GM19099 (cell line): ENCODE results near the gene TAF10.

Source experiments
- POLR2A ChIP-seq: IDR thresholded peaks from 3 replicates; pipeline ENCODE4 v1.6.1; 2011; ENCODE audit warnings: low read depth; ENCODE audit not compliant: insufficient read length; ENCODE audit errors: extremely low read depth

The TAF10 gene

DNA sequence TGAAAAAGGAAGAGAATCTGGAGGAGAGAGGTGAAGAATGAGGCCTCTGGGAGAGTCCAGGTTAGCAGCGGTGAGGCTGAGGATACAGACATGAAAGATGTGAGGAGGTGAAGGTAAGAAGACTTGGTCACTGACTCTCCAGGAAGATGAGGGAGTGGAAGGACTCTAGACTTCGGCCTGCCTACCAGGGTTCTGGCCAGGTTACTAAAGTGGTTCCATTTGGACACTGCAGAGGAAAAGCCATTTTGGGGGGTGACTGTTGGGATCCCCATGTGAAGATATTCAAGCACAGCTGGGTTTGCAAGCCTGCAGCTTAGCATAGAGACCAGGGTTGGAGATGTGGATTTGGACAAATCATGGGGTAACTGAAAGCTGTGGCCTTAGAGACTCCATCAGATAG is 35.8 kb upstream of the TAF10 start:
- TF ChIP-seq POLR2A: no peak

DNA sequence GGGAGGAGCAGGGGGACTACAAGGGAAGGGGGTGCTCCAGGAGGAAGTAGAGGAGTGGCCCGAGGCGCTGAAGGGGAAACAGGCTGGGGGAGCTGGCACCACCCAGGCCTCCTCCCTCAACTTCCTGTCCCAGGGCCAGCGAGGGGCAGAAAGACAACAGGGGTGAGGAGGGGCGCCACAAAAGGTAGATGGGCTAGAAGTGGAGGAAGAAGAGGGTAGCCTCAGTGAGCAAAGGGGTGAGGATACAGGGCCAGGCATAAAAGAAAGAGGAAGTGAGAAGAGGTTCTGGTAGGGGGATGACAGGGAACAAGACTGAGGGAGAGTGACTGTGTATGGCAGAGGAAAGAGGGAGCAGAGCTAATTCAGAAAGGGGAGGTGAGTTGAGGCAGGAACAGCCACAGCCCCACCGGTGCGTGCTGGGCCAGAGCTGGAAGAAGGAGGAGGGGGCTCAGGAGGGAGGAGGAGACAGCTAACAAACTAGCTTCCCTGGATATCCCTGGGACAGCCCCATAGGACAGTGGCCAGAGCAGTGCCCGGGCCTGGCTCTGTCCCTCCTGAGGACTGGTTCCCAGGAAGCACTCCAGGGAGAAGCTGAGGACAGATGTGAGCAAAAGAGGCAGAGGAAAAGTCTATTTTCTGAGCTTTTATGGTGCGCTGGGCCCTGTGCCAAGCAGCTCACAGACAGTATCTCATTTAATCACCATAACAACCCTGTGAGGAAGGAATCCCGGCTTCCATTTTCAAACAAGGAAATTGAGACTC is 35.1 kb upstream of the TAF10 start:
- TF ChIP-seq POLR2A: no peak

DNA sequence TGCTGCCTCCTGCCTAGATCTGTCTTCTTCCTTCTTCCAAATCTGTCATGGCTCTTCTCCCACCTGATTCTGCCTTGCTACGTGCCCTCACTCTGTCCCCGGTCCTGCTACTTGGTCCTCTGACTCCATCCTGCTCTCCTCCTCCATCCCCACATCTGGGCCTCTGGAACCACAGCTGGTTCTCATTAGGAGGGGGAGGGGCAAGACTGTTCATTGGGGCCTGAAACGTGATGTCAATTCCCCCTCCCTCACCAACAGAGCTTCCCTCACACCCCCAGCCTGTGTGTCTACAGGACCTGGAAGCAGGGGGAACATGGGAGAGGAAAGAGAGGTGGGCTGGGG is 34.5 kb upstream of the TAF10 start:
- no peak for TF ChIP-seq POLR2A

DNA sequence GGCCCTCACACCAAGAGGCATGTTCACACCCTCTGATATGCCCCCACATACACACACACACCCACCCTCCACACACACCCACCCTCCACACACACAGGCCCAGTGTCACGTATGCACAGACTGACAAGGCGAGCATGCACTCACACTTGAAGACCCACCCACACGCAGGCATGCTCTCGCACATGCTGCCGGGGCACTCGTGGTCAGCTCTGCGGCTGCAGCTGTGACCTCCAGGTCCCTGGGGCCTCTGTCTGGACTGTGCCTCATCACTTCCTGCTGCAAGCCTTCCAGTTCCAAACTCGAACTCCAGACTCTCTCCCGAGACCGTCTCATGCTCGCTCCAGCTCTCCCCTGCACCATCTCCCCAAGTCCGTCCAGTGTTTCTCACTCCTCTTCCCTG is 34.1 kb upstream of the TAF10 start:
- no peak for TF ChIP-seq POLR2A

DNA sequence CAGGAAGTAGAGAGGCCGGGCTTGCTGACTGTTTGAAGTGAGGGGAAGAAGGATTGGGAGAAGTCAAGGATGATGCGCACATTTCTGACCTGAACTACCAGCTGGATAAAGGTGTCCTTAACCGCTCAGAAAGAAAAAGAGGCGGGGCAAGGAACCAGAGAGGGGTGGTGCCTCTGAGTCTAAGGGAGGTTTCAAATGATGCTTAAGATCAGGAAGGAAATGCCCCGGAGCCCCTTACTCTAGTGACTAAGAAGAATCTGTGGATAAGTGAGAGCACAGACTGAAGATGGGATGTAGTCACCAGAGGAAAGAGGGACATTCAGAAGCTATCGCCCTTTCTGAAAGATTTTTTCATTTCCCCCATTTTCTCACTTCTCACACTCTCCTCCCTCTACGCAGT is 30.9 kb upstream of the TAF10 start:
- TF ChIP-seq POLR2A: no peak

DNA sequence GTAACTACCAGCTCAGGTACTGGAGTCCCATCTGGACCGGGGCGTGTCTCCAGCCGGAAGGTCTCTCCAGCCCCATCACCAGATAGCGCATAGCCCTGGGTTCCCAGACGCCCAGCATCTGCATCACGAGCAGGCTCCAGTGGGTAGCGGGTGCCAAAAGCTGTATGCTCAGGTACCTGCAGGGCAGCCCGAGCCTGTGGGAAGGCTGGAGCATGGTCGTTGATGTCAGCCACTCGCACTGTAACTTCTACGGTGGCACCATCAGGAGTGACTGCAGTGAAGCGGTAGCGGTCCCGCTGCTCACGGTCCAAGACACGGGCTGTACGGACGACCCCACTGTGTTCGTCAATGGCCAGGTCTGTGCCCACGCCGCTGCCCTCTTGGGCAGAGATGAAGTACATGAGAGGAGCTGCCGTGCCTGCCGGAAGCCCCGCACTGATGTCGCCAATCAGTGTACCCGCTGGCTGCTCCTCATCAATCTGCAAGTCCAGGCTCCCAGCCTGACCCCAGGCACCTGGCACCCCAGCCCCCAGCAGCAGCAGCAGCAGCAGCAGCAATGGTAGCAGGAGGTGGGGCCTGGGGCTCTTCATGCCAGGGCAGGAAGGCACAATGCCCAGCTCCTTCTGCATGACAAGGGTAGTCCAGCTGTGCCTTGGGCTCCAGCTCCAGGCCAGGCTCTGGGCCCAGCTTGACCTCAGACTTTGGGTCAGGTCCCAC is 29.1 kb upstream of the TAF10 start:
- no peak for TF ChIP-seq POLR2A

DNA sequence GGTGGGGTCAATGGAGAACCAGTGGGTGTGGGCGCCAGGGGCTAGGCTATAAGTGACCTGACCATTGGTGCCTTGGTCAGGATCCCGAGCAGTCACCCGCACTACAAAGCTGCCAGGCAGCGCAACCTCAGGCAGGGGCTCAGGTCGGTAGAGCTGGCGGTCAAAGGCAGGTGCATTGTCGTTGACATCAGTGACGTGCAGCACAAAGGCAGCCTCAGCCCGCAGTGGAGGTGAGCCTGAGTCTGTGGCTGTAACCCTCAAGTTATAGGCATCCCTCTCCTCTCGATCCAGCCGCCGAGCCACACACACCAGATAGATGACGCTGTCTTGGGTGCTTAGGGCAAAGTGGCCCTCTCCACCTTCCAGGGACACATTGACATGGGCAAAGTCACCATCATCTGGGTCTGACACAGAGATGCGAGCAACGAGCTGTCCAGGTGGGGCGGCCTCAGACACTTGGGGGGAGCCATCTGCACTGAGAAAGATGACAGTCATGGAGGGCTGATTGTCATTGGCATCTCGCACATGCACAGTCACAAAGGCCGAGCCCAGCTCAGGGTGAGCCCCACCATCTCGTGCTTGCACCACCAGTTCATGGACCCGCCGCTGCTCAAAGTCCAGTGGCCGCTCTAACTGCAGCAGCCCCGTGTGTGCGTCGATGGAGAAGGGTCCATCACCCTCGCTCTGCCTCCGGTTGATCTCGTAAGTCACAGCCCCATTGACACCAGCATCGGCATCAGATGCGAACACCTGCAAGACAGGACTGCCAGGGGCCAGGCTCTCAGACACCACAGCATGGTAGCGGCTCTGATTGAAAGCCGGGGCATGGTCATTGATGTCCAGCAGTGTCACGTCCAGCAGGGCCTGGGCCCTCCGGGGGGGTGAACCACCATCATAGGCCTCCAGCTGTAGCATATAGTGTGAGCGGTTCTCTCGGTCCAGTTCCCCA is 28.3 kb upstream of the TAF10 start:
- no peak for TF ChIP-seq POLR2A

DNA sequence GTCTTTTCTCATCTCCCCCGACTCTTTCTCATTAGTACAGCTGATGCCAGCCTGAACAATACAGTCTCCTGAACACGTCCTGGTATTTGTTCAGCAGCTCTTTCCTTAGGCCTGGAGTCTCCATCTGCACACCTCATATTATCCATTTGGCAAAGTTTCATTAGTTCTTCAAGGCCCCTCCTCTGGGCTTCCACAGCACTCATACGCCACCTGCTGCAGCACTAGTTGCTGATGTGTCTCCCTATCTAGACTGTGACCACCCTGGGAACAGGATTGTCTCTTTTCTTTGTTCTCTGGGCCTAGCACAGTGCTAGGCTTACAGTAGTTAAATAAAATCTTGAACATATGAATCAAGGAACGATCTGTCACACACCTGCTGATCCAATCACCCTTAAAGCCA is 26.4 kb upstream of the TAF10 start:
- TF ChIP-seq POLR2A: no peak

DNA sequence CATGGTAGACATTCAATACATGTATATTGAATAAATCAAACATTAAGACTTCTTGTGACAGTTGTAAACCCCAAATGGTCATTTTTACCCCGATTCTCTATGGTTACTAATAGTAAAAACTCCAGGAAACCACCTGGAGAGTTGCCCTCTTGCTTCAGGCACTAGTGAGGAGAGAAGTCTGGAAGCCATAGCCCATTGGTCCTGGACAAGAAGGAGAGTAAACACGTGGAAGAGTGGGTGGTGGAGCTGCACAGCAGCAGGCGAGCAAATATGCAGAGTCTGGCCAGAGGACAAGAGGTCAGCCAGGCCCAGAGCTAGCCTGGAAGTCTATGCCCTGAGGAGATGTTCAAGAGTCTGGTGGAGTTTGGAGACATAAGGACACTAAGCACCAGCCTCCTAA is 25.9 kb upstream of the TAF10 start:
- TF ChIP-seq POLR2A: no peak

DNA sequence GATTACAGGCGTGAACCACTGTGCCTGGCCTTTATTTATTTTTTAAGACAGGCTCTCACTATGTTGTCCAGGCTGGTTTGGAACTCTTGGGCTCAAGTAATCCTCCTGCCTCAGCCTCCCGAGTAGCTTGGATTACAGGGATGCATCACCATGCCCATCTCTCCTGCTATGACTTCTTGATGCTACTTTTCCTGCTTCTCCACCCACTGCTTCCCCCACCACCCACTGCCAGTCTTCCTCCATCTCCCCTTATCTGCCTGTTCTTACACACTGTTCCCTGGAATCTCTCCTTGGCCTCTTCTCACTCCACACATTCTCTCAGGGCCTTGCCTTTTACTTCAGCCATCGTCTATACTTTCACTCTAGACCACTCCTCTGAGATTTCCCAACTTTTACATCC is 24.5 kb upstream of the TAF10 start:
- no peak for TF ChIP-seq POLR2A

DNA sequence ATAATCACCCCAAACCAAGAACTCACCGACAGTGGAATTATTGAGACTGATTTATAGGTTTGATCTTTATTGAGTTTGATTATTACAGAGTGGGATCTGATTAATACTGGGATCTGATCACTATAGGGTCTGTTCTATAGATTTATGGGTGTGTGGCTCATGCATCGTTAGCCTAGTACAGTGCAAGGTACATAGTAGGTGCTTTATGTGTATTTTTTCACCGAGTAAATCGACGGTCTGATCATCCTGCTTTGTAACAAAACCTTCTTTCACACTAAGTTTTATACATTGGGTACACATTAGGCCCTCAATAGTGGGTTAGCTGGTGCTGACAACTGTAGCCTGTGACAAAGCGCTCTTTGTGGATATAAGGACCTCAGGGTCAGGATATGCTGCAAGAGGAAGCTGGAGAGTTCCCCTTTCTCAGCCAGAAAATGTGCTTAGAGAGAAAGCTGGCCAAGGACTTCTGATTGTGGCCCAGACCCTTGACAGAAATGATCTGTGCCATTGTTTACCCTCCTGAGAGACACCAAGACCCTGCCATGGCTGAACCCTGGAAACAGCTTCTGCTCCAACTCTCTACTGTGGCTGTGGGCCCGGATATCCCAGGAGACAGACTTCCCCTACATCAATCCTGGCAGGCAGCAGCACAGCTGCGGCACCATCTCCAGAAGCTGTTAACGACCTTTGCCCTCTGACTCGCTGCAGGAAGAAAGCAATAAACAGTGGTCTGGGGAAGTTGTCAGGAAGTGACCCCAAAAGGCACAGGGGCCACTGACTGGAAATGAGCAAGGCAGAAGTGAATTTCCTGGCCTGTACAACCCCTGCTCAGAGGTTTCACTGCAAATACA is 23.3 kb upstream of the TAF10 start:
- TF ChIP-seq POLR2A: no peak

DNA sequence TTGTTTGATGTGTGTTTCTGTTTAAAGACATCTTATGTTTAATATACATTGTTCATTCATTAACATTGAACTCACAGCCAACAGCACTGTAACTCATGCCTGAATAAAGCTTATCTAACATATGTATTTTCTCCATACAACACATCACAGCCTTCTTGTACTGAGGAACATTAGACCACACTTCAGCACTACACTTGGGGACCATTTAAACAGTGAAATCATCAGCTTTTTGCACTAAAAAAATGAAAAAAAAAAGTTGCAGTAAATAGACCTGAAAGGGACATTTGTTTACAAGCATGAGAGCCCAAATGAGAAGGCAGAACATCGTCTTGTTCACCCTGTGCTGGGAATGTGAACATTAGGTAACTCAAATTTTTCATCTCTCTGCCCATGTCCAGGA is 22.5 kb upstream of the TAF10 start:
- no peak for TF ChIP-seq POLR2A

DNA sequence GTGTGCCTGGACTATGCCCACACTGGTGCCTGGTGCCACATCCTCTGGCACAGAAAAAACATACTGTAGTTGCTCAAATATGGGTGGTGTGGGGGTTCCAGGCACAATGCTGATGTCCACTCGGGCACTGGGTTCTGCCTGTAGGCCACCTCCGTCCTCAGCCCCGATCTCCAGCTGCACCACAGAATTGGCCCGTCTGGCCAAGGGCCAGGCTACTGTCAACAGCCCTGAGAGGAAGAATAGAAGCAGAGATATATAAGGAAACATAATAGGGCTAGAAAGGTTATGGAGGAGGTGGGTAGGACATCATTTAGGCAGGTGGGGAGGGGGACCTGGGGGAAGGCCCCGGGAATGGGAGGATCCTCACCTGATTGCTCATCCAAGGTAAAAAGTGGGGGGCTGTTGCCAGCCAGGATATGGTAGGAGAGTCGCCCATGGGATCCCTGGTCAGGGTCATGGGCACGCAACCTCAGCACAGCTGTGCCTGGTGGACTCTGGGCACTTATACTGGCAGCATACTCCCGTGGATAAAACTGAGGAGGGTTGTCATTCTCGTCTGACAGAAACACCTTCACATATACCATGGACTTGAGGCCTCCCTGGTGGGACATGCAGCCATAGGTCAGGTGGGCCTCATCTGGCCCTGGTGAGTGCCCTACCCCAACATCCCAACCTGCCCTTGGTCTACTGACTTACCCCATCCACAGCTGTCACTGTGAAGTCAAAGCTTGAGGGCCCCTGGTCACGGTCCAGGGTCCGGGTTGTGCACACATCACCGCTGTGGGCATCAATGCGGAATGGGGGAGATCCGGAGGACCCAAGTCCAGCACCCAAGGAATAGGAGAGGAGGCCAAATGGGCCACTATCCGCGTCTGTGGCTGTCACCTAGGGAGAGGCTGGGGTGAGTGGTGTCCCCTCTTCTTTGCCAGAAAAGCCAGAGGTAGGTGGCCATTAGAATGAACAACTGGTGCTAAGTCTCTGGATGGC is 21.7 kb upstream of the TAF10 start:
- no peak for TF ChIP-seq POLR2A
